8988T (cell line): ENCODE measurements around the gene TBC1D24.
A peak's percentile ranks its signal among the peaks of the same experiment; 100 is the strongest.
"Not testable (repeated sequence)": the region's sequence is repeated elsewhere in the genome, so short reads cannot be mapped to it uniquely, and the experiment has no call there.

Experiments
- DNase-seq: peaks from one replicate; pipeline ENCODE4 v3.0.0; 2011

Gene TBC1D24

GRCh38 chr16:2518823-2519710 is 44.1 kb downstream of the TBC1D24 start:
- DNase-seq = no peak

- DNase-seq = no peak
These were observed 44.8 kb downstream of the TBC1D24 start for GRCh38 chr16:2519711-2520080.

GRCh38 chr16:2520097-2520783 is 45.3 kb downstream of the TBC1D24 start, which contains the start of gene AMDHD2:
Gene AMDHD2, plus strand, starts transcription at chr16:2520371. Its CDS starts 88 bp downstream, at chr16:2520459.
- DNase-seq = peak; percentile 94

- no peak for DNase-seq
These were observed 46.0 kb downstream of the TBC1D24 start for GRCh38 chr16:2520784-2521531.

- DNase-seq = no peak
These were observed 48.9 kb downstream of the TBC1D24 start for GRCh38 chr16:2523801-2524231.

- no peak for DNase-seq
These were observed 49.5 kb downstream of the TBC1D24 start for GRCh38 chr16:2524339-2524938.

- peak; percentile 6 for DNase-seq
These were observed 51.2 kb downstream of the TBC1D24 start for GRCh38 chr16:2526135-2526534.

- DNase-seq = peak; percentile 10
These were observed 52.3 kb downstream of the TBC1D24 start for GRCh38 chr16:2527071-2527783.

GRCh38 chr16:2527784-2528100 is 52.8 kb downstream of the TBC1D24 start:
- no peak for DNase-seq

- no peak for DNase-seq
These were observed 53.5 kb downstream of the TBC1D24 start for GRCh38 chr16:2528161-2529060.

GRCh38 chr16:2529061-2529931 is 54.4 kb downstream of the TBC1D24 start:
- peak; percentile 61 for DNase-seq

- DNase-seq = peak; percentile 6
These were observed 55.2 kb downstream of the TBC1D24 start for GRCh38 chr16:2529961-2530628.

- DNase-seq = peak; percentile 23
These were observed 55.8 kb downstream of the TBC1D24 start for GRCh38 chr16:2530629-2531318.

- DNase-seq = peak; percentile 28
These were observed 56.4 kb downstream of the TBC1D24 start, which contains the start of gene CEMP1 for GRCh38 chr16:2531371-2531695. Gene CEMP1, minus strand, starts transcription at chr16:2531408. Its CDS starts 335 bp downstream, at chr16:2531073.

GRCh38 chr16:2531696-2532493 is 57.0 kb downstream of the TBC1D24 start:
- DNase-seq = peak; percentile 90

- DNase-seq = peak; percentile 41
These were observed 57.7 kb downstream of the TBC1D24 start for GRCh38 chr16:2532494-2533141.

GRCh38 chr16:2533142-2533755 is 58.3 kb downstream of the TBC1D24 start:
- DNase-seq = not testable (repeated sequence)
